PFSK-1 (cell line): ENCODE data around the gene UNC13C.

Experiments
- FOXP2 ChIP-seq: optimal IDR thresholded peaks from 2 replicates; pipeline ENCODE3; 2011; ENCODE audit warnings: borderline replicate concordance, control low read depth, inconsistent platforms; ENCODE audit not compliant: insufficient read depth; ENCODE audit errors: extremely low read length, extremely low read depth
- POLR2AphosphoS5 ChIP-seq: IDR thresholded peaks from 2 replicates; pipeline ENCODE4 v1.6.1; 2012; ENCODE audit warnings: low read depth, mild to moderate bottlenecking, control low read depth, low read length, moderate library complexity
- REST ChIP-seq, 2 experiments: IDR thresholded peaks; 2 replicates each; pipeline versions ENCODE4 v1.6.1 to v1.8.0; 2011 to 2012; ENCODE audit warnings: low read depth in 2 of 2, low read length in 2 of 2, control low read depth in 1 of 2, inconsistent platforms in 1 of 2, mild to moderate bottlenecking in 1 of 2, moderate library complexity in 1 of 2; ENCODE audit not compliant: insufficient read depth in 1 of 2
- SIN3A ChIP-seq: IDR thresholded peaks from 2 replicates; pipeline ENCODE4 v1.6.1; 2012; ENCODE audit warnings: mild to moderate bottlenecking, low read length, moderate library complexity, borderline replicate concordance; ENCODE audit not compliant: insufficient read depth
- TAF1 ChIP-seq: IDR thresholded peaks from 2 replicates; pipeline ENCODE4 v1.6.1; 2012; ENCODE audit warnings: low read length, control low read depth, borderline replicate concordance; ENCODE audit not compliant: insufficient read depth

UNC13C gene

GRCh38 chr15:54659646-54660045 is 681.4 kb downstream of the UNC13C start:
- TF ChIP-seq POLR2AphosphoS5 (no peak), SIN3A (no peak), REST (IDR thresholded peaks at IDR 0.05; ENCODE audit: insufficient read depth in 1 of 2, low read depth in 2 of 2, low read length in 2 of 2) (no peak), TAF1 (no peak), FOXP2 (no peak)

- TF ChIP-seq FOXP2 (no peak), REST (IDR thresholded peaks at IDR 0.05; ENCODE audit: insufficient read depth in 1 of 2, low read depth in 2 of 2, low read length in 2 of 2) (no peak), SIN3A (no peak), POLR2AphosphoS5 (no peak), TAF1 (no peak)
Observed at GRCh38 chr15:54660356-54660755, 682.1 kb downstream of the UNC13C start.

- no peak for TF ChIP-seq TAF1
- TF ChIP-seq SIN3A: no peak
- no peak for TF ChIP-seq REST (IDR thresholded peaks at IDR 0.05; ENCODE audit: insufficient read depth in 1 of 2, low read depth in 2 of 2, low read length in 2 of 2)
Observed at GRCh38 chr15:54675241-54675640, 697.0 kb downstream of the UNC13C start.

- TF ChIP-seq POLR2AphosphoS5: no peak
- no peak for TF ChIP-seq SIN3A
Observed at GRCh38 chr15:54681584-54681983, 703.3 kb downstream of the UNC13C start.
